Activated CD4-positive, alpha-beta T cell treated with anti-CD3 and anti-CD28 coated beads for 36 hours (primary cell): ENCODE data around the gene GANC. TPM values are rescaled to one million over a fixed set of nuclear protein-coding genes. Genes with fewer than 3 reads are reported as not detected.
"Not testable (repeated sequence)": the region's sequence is repeated elsewhere in the genome, so short reads cannot be mapped to it uniquely, and the experiment has no call there.

ENCODE experiments used
- ATAC-seq: fragments of 200-7000 bp; cut with Tn5 transposase; one replicate; pipeline ENCODE4 v1.10.0; 2021; ENCODE audit warnings: mild to moderate bottlenecking, moderate library complexity
- CTCF ChIA-PET: fragments of 350-600 bp; sonication (Branson Sonifier 250); formaldehyde crosslinking; loops from one replicate; lab custom pipeline; 2021; ENCODE audit warnings: antibody characterized with exemption; lab: Charles Lee
- POLR2A ChIA-PET: fragments of 350-600 bp; sonication (Branson Sonifier 250); formaldehyde crosslinking; loops from one replicate; lab custom pipeline; 2021; ENCODE audit warnings: antibody characterized with exemption, inconsistent platforms; lab: Charles Lee
- DNase-seq: peaks from one replicate; pipeline ENCODE4 v3.0.0-alpha.2; 2020
- H3K27ac Mint-ChIP-seq: one replicate; pipeline ENCODE4 v1.8.0; 2021; ENCODE audit warnings: mixed read lengths
- H3K27me3 Mint-ChIP-seq: one replicate; pipeline ENCODE4 v1.8.0; 2021; ENCODE audit warnings: mixed read lengths
- H3K36me3 Mint-ChIP-seq: one replicate; pipeline ENCODE4 v1.8.0; 2021; ENCODE audit warnings: low read depth, mixed read lengths
- H3K4me1 Mint-ChIP-seq: one replicate; pipeline ENCODE4 v1.8.0; 2021; ENCODE audit warnings: mixed read lengths
- H3K4me3 Mint-ChIP-seq: one replicate; pipeline ENCODE4 v1.8.0; 2021; ENCODE audit warnings: mild to moderate bottlenecking, moderate library complexity, mixed read lengths
- H3K9me3 Mint-ChIP-seq: one replicate; pipeline ENCODE4 v1.8.0; 2021; ENCODE audit warnings: low read depth, mixed read lengths
- intact Hi-C, 2 experiments: fragments of 100-400 bp; cut with DNase I in 1 of 2; cut with micrococcal nuclease in 1 of 2; formaldehyde crosslinking; loops; one replicate each; pipeline versions ENCODE4 v1.14.2 to v1.15.1; 2022 to 2024; cut with DNase I, micrococcal nuclease
- total RNA-seq, 2 experiments: library from RNA; stranded (reverse); gene quantifications; one replicate each; pipeline ENCODE4 v1.2.3, GENCODE V29; 2021

Gene GANC
- total RNA-seq, 2 experiments from 2014 or later, result 24.5 to 24.8 TPM

- Mint-ChIP-seq H3K4me1 (no peaks in the 10 kb centered on the region), H3K27ac (no peak overlapping the region), H3K4me3 (no peak overlapping the region), H3K27me3 (no peaks in the 10 kb centered on the region), H3K9me3 (no peaks in the 10 kb centered on the region), H3K36me3 (peaks cover 14% of the 10 kb centered on the region)
- ATAC-seq, result no peak
- ChIA-PET CTCF (interaction anchor here (0.8 kb wide), 1 partner anchor 23 kb away, joined by 3 read pairs; no protein-coding TSS in a partner anchor), POLR2A (interaction anchor here (0.5 kb wide), 1 partner anchor 262 kb away, joined by 3 read pairs; no protein-coding TSS in a partner anchor)
- DNase-seq, result no peak
- intact Hi-C loops, result no loop called here
These were observed 10.7 kb downstream of the GANC start for GRCh38 chr15:42283671-42284070.

GRCh38 chr15:42284551-42284950 is 11.6 kb downstream of the GANC start:
- ATAC-seq, result no peak

GRCh38 chr15:42285034-42285433 is 12.0 kb downstream of the GANC start:
- intact Hi-C loops, result no loop called here
- ATAC-seq, result no peak
- Mint-ChIP-seq H3K4me3 (no peak overlapping the region), H3K36me3 (peaks cover 12% of the 10 kb centered on the region), H3K27ac (no peak overlapping the region), H3K9me3 (no peaks in the 10 kb centered on the region), H3K27me3 (no peaks in the 10 kb centered on the region), H3K4me1 (no peaks in the 10 kb centered on the region)
- CTCF ChIA-PET, result no interaction called here
- POLR2A ChIA-PET, result no interaction called here
- DNase-seq, result no peak

More at GRCh38 chr15:42284551-42284950, 11.6 kb downstream of the GANC start:
- Mint-ChIP-seq H3K27me3 (no peaks in the 10 kb centered on the region), H3K9me3 (no peaks in the 10 kb centered on the region), H3K36me3 (peaks cover 14% of the 10 kb centered on the region), H3K4me3 (no peak overlapping the region), H3K27ac (no peak overlapping the region), H3K4me1 (no peaks in the 10 kb centered on the region)
- DNase-seq, result no peak
- intact Hi-C loops, result no loop called here
- POLR2A ChIA-PET, result no interaction called here
- CTCF ChIA-PET, result interaction anchor here (0.8 kb wide), 1 partner anchor 22 kb away, joined by 3 read pairs; no protein-coding TSS in a partner anchor

GRCh38 chr15:42286445-42287029 is 13.5 kb downstream of the GANC start:
- Mint-ChIP-seq H3K36me3 (peaks cover 10% of the 10 kb centered on the region), H3K4me3 (no peak overlapping the region), H3K27ac (no peak overlapping the region), H3K27me3 (no peaks in the 10 kb centered on the region), H3K9me3 (no peaks in the 10 kb centered on the region), H3K4me1 (no peaks in the 10 kb centered on the region)
- ChIA-PET CTCF (interaction anchor here (0.8 kb wide), 1 partner anchor 58 kb away, joined by 3 read pairs; no protein-coding TSS in a partner anchor), POLR2A (no interaction called here)
- ATAC-seq, result no peak
- intact Hi-C loops, result no loop called here
- no peak for DNase-seq

- no peak for ATAC-seq
- Mint-ChIP-seq H3K36me3 (peaks cover 18% of the 10 kb centered on the region), H3K27me3 (no peaks in the 10 kb centered on the region), H3K9me3 (no peaks in the 10 kb centered on the region), H3K4me1 (no peaks in the 10 kb centered on the region), H3K27ac (no peak overlapping the region), H3K4me3 (no peak overlapping the region)
- intact Hi-C loops, result no loop called here
- ChIA-PET CTCF (no interaction called here), POLR2A (no interaction called here)
- DNase-seq, result no peak
These were observed 14.9 kb downstream of the GANC start for GRCh38 chr15:42287931-42288330.

- DNase-seq (no peak), ATAC-seq (no peak)
- Mint-ChIP-seq H3K9me3 (no peaks in the 10 kb centered on the region), H3K4me1 (no peaks in the 10 kb centered on the region), H3K36me3 (peaks cover 20% of the 10 kb centered on the region), H3K27ac (no peak overlapping the region), H3K4me3 (no peak overlapping the region), H3K27me3 (no peaks in the 10 kb centered on the region)
- POLR2A ChIA-PET, result no interaction called here
- CTCF ChIA-PET, result no interaction called here
- intact Hi-C loops, result no loop called here
These were observed 16.2 kb downstream of the GANC start for GRCh38 chr15:42289166-42289565.

- DNase-seq, intact Hi-C loops, ATAC-seq, POLR2A ChIA-PET, H3K27me3 Mint-ChIP-seq, CTCF ChIA-PET, H3K4me1 Mint-ChIP-seq, H3K4me3 Mint-ChIP-seq, H3K27ac Mint-ChIP-seq: not testable (repeated sequence)
- peaks cover 11% of the 10 kb centered on the region for H3K9me3 Mint-ChIP-seq
- peaks cover 35% of the 10 kb centered on the region for H3K36me3 Mint-ChIP-seq
These were observed 28.0 kb downstream of the GANC start for GRCh38 chr15:42301004-42301403.

GRCh38 chr15:42306681-42307080 is 33.7 kb downstream of the GANC start:
- no peaks in the 10 kb centered on the region for H3K4me1 Mint-ChIP-seq
- H3K4me3 Mint-ChIP-seq, result no peak overlapping the region
- DNase-seq (no peak), ATAC-seq (no peak)
- peaks cover 11% of the 10 kb centered on the region for H3K9me3 Mint-ChIP-seq
- peaks cover 16% of the 10 kb centered on the region for H3K36me3 Mint-ChIP-seq
- CTCF ChIA-PET, result interaction anchor here (0.7 to 0.9 kb wide), 2 partner anchors 22 to 168 kb away, joined by 3 to 5 read pairs; no protein-coding TSS in a partner anchor
- intact Hi-C loops, result no loop called here
- H3K27me3 Mint-ChIP-seq, result no peaks in the 10 kb centered on the region
- POLR2A ChIA-PET, result no interaction called here
- H3K27ac Mint-ChIP-seq, result no peak overlapping the region

- intact Hi-C loops, result no loop called here
- peaks cover 1% of the 10 kb centered on the region for H3K4me1 Mint-ChIP-seq
- no peak overlapping the region for H3K27ac Mint-ChIP-seq
- POLR2A ChIA-PET, result no interaction called here
- CTCF ChIA-PET, result no interaction called here
- H3K36me3 Mint-ChIP-seq, result peaks cover 8% of the 10 kb centered on the region
- DNase-seq (no peak), ATAC-seq (no peak)
- H3K4me3 Mint-ChIP-seq, result no peak overlapping the region
- no peaks in the 10 kb centered on the region for H3K27me3 Mint-ChIP-seq
- no peaks in the 10 kb centered on the region for H3K9me3 Mint-ChIP-seq
These were observed 40.5 kb downstream of the GANC start for GRCh38 chr15:42313463-42313862.

- peaks cover 1% of the 10 kb centered on the region for H3K4me1 Mint-ChIP-seq
- no peak overlapping the region for H3K4me3 Mint-ChIP-seq
- H3K27ac Mint-ChIP-seq, result no peak overlapping the region
- DNase-seq (no peak), ATAC-seq (no peak)
- intact Hi-C loops, result no loop called here
- no peaks in the 10 kb centered on the region for H3K9me3 Mint-ChIP-seq
- H3K27me3 Mint-ChIP-seq, result no peaks in the 10 kb centered on the region
- ChIA-PET POLR2A (no interaction called here), CTCF (no interaction called here)
- peaks cover 8% of the 10 kb centered on the region for H3K36me3 Mint-ChIP-seq
These were observed 41.8 kb downstream of the GANC start for GRCh38 chr15:42314818-42315217.

- CTCF ChIA-PET, result no interaction called here
- Mint-ChIP-seq H3K27ac (no peak overlapping the region), H3K4me3 (no peak overlapping the region), H3K4me1 (peaks cover 1% of the 10 kb centered on the region), H3K27me3 (no peaks in the 10 kb centered on the region), H3K9me3 (no peaks in the 10 kb centered on the region), H3K36me3 (peaks cover 8% of the 10 kb centered on the region)
- DNase-seq (no peak), ATAC-seq (no peak)
- POLR2A ChIA-PET, result no interaction called here
- intact Hi-C loops, result no loop called here
These were observed 42.5 kb downstream of the GANC start for GRCh38 chr15:42315521-42315920.

- ATAC-seq, H3K36me3 Mint-ChIP-seq, POLR2A ChIA-PET, H3K4me3 Mint-ChIP-seq, H3K27me3 Mint-ChIP-seq, H3K4me1 Mint-ChIP-seq, DNase-seq, intact Hi-C loops, CTCF ChIA-PET, H3K27ac Mint-ChIP-seq, H3K9me3 Mint-ChIP-seq: not testable (repeated sequence)
These were observed 43.3 kb downstream of the GANC start for GRCh38 chr15:42316282-42316805.
